ENCODE measurements around the gene CSNK1A1L. TPM values are rescaled to one million over a fixed set of nuclear protein-coding genes. Genes with fewer than 3 reads are reported as not detected.

Gene CSNK1A1L
- total and polyA plus RNA-seq, 2 of the 8 experiments (the other 6 are each of a cell fraction or from before 2014, with no cell fraction given): not detected

- no peak overlapping the region for H3K27ac ChIP-seq (ENCODE audit: low read depth, low read length)
- no peak overlapping the region for H2BK5ac ChIP-seq (ENCODE audit: low read depth, low read length)
- H2BK12ac ChIP-seq (ENCODE audit: low read depth, low read length): no peak overlapping the region
- H3K18ac ChIP-seq (ENCODE audit: extremely low read depth, low read length): no peak overlapping the region
- no peaks in the 10 kb centered on the region; the same call in 1 of the 2 replicates for H3K23me2 ChIP-seq (ENCODE audit: low read depth, low read length)
- H3K23ac ChIP-seq (ENCODE audit: insufficient read length): no peak overlapping the region
- ChIA-PET POLR2A (ENCODE audit: partially characterized antibody) (no interaction called here), CTCF (ENCODE audit: partially characterized antibody) (interaction anchor here (1.4 kb wide), 1 partner anchor 71 kb away, joined by 3 read pairs; no protein-coding TSS in a partner anchor)
- no peak overlapping the region for H3K56ac ChIP-seq (replicated peaks; ENCODE audit: insufficient read length, low read depth, low read length)
- no peak overlapping the region for H2AFZ ChIP-seq (ENCODE audit: low read length)
- no peak overlapping the region for H3K4me3 ChIP-seq (ENCODE audit: extremely low read depth in 1 of 4, insufficient read depth in 2 of 4, low read depth in 3 of 4, low read length in 4 of 4)
- no peak for DNase-seq (ENCODE audit: low read depth in 1 of 2, low spot score in 2 of 2)
- H2BK20ac ChIP-seq (ENCODE audit: low read length): no peak overlapping the region
- H3K27me3 ChIP-seq (replicated peaks in 1 of 4; ENCODE audit: control insufficient read depth in 3 of 4, extremely low read depth in 1 of 4, insufficient read depth in 3 of 4, low read length in 3 of 4): no peaks in the 10 kb centered on the region
- no peaks in the 10 kb centered on the region for H3K79me1 ChIP-seq (ENCODE audit: low read depth, low read length)
- H2BK15ac ChIP-seq (ENCODE audit: low read length): no peak overlapping the region
- TF ChIP-seq HDAC6 (IDR thresholded peaks at IDR 0.05; ENCODE audit: low read depth, low read length) (no peak), CHD1 (IDR thresholded peaks at IDR 0.05; ENCODE audit: low read depth, low read length) (no peak), CREB1 (IDR thresholded peaks at IDR 0.05) (no peak)
- H3K4ac ChIP-seq (replicated peaks; ENCODE audit: insufficient read length, low read depth, low read length): no peak overlapping the region
- 93% methylated on average over 3 of the region's 3 CpGs; no CpG with 5 or more reads in 1 of the 2 experiments for WGBS, 2 experiments (ENCODE audit: extremely low coverage in 1 of 2, insufficient coverage in 1 of 2, insufficient read length in 1 of 2, insufficient replicate concordance in 2 of 2, low coverage in 1 of 2, low lambda C conversion rate in 2 of 2, missing lambda C conversion rate in 1 of 2)
- no peak overlapping the region for H3K14ac ChIP-seq (ENCODE audit: insufficient read length)
- H3K36me3 ChIP-seq (ENCODE audit: control insufficient read depth in 2 of 4, insufficient read depth in 4 of 4, low read length in 3 of 4): no peaks in the 10 kb centered on the region
- H4K8ac ChIP-seq (ENCODE audit: extremely low read depth, insufficient read depth, low read length): no peak overlapping the region
- no peaks in the 10 kb centered on the region for H3K9me3 ChIP-seq (ENCODE audit: insufficient read depth in 2 of 2, low read depth in 1 of 2, low read length in 1 of 2)
- H3K4me2 ChIP-seq (ENCODE audit: insufficient read depth in 1 of 2, low read depth in 2 of 2, low read length in 2 of 2): no peak overlapping the region
- no peak for FAIRE-seq
- H4K91ac ChIP-seq (replicated peaks; ENCODE audit: insufficient read length, low read length): no peak overlapping the region
- no peaks in the 10 kb centered on the region for H3K79me2 ChIP-seq (ENCODE audit: control insufficient read depth in 1 of 2, insufficient read depth in 2 of 2, low read length in 2 of 2)
- no peak overlapping the region for H2AK5ac ChIP-seq (ENCODE audit: low read depth, low read length)
- no peak overlapping the region for H3K9ac ChIP-seq (replicated peaks in 1 of 4; ENCODE audit: extremely low read depth in 1 of 4, low read depth in 3 of 4, low read length in 3 of 4)
- H3K4me1 ChIP-seq (replicated peaks in 1 of 4; ENCODE audit: control insufficient read depth in 3 of 4, insufficient read depth in 4 of 4, low read length in 3 of 4): no peaks in the 10 kb centered on the region
- H4K5ac ChIP-seq (ENCODE audit: insufficient read length, low read depth, low read length): no peak overlapping the region
- H4K20me1 ChIP-seq (replicated peaks in 1 of 2; ENCODE audit: control insufficient read depth in 1 of 2, insufficient read depth in 2 of 2, low read length in 2 of 2): no peaks in the 10 kb centered on the region
- H2BK120ac ChIP-seq (replicated peaks; ENCODE audit: low read depth, low read length): no peak overlapping the region
Observed at GRCh38 chr13:37127691-37128241, 22.3 kb upstream of the CSNK1A1L start.

All from H1 (cell line).